ENCODE measurements around the gene CMSS1.

Gene CMSS1

DNA sequence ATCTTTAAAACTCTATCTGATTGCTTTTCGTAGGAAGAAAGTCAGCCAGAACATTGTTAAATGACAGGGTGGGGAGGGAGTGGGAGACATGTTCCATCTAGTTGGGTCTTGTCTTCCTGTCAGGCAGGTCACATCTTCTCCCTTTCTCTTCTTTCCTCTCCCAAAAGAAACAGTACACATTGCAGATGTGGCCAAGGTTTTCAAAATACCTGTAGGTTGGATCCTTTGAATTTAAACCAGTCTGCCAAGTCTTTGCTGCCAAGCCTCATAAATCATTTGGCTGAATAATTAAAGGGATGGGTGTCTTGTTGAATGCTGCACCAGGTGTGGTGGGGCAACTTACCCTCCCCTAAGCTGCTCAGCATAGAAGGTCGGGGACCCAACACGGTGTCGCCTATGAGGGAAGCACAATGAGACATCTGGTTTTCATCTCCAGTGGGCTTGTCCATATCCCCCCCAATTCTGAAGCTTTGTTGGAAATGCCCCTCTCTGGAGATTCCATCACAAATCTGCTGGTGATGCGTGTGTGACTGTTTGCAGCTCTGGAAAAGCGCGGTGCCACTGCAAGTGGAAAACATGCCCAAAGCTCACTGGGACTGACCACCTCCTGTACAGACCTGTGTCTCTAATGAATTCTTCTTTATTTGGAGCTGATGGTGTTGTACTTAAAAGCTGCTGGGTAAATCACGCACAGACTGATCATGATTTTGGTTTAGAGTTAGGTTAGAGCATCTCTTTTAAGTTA, 184.0 kb downstream of the CMSS1 start:
- no peak for DNase-seq

DNA sequence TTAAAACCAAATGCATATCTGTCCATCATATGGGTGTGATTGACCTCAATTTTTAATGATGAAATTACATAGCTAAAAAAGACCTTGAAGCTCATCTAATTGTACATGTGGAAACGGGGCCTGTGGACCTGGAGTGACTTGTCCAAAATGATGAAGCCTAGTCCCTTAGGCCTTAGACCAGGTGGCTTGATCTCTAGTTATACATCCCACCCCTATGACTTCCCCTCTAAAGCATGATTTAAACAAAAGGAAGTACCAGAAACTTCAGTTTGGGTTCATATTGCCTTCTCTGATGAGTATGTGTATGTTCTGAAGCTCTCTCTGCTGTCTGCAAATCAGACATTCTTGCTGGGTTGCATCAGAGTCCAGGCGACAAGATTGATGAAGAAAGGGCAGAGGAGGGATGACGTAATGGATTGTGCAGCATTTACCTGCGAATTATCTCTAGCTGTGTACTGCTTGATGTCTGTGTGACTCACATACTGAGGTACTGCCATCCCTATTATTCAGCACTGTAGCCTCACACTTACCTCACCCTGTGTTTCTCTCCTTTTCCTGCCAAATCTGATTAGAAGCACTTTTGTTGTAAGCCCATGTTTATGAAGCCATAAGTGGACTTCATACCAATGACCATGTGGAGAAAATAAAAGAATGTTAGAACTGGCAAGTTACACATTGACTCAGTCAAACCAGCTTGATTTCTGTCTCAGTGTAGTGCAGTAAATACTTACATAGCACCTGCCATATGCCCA, 185.1 kb downstream of the CMSS1 start:
- DNase-seq = no peak

DNA sequence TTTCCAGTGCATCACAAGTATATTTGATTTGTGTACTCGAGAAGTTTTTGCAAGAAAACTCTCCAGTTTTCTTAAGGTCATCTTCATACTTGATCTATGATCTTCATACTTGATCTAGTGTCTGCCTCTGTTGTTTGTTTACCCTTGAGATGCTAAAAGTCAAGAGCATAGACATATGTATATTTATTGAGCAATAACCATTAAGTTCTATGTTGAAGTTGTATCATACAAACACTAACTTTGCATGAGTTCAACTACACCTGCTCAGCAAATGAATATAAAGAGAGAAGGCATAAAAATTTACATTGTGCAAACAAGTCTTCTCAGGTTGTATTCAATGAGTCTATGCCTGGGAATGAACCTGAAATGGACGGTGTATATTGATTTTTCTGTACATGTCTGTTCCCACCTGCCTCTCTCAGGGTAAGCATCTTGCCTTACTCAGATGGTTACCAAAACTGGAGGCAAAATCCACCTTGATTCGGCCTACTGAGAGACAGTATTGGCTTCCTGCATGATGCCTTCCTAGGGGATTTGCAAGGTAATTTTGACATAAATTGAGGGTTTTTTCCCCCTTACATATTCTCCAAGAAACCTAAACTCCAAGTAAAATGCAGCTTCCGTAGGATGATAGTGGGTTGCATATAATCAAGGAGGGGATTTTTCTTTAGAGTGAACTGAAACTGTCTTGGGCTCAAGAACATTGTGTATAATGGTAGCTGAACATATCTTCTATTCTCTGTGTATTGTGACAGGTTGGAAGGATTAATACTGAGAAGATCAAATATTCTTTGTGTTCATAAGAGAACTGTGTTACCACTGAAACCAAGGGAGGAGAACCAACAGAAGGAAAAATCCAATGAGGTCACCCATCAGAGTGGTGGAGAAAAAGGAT, 186.2 kb downstream of the CMSS1 start:
- DNase-seq = no peak

DNA sequence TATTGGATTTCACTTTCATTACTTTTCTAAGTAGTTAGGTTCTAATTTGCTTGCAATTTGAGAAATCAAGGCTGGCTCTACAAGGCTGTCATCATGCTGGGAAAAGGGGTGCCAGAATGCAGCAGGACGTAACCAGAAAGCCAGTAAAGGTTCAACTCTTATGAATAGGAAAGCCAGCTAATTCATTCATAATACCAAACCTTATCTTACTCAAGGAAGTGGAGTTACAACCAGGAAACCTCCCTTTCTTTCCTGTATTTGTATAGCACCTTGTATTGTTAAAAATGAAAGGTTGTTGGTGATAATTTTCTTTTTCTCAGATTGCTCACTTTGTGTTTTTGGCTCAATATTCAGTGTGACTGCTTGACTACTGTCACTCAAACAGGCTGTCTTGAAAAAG, 187.3 kb downstream of the CMSS1 start:
- no peak for DNase-seq

DNA sequence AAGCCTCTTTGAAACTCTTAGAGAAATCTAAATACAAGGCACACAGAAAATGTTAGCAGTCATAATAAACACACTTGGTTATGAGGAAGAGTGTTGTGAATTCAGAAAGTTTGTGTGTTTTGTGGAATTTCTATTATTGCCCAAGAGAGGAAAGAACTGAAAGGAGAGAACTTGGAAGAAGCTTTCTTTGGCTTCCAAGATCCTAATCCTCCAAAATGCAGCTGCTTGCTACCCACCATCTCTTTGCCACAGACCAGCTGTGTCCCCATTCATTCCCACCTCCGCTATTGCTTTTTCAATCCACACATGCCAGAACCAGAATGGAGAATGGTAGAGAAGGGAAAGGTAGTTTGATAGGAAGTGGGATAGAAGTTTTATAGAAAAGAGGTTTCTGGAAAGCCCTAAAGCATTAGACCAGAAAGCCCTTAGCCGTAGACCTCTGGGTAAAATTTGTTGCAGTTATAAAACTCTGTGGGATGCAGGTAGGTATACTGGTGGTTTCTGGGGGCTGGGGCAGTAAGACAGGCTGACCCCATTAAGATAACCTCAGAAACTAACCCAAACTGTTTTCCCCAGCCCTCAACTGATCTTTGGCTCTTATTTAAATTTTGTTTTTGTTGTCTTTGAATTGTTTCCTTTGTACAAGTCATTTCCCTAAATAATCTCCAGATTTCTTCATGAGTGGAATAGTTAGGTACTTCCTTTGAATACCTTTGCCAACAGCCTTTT, 188.2 kb downstream of the CMSS1 start:
- DNase-seq = no peak

DNA sequence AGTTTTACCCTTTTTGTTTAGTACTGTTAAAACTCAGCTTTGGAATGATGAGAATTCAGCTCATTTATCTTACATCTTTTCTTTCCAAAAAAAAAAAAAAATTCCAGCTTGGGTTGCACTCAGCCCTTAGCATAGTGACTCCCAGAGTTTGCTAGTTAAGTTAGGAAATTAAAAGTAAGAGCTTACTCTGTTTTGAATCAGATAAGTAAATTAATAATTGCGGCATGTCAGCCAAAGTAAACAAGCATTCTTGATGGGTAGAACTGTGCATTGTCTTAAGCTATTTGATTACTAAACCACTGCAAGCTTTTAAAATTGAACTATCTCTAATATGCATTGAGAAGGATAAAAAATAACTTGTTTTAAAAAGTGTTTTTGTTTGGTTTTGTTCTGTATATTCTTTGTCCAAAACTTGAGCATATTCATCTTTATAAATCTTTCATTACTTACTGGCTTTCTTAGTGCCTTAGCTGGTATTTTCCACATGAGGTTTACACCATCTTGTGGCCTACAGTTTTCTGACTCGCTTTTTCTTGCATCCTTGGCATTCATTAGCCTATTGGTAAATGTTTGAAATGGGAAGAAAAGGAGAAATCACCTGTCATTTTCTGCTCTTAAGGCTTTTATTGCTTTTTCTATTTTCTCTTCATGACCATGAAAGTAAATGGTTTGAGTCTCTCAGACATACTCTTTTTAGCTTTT, 189.1 kb downstream of the CMSS1 start:
- DNase-seq = no peak

DNA sequence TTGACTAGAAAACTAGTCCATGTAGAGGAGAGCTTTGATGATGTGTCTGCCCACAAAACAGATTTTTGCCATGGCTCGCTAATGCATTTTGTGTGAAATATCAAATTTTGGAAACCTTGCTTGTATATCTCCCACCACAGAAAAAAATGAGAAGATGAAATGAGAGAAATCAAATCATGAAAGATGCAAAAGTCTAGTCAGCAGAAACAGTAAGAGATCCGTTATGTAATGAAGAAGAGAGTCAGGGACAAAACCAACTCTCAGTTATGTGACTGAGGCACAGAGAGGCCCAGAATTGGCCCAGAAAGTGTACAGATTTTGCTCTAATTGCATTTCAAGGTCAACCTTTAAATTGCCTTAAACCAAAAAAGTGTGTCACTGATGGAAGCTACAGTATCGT, 189.7 kb downstream of the CMSS1 start:
- DNase-seq = no peak

DNA sequence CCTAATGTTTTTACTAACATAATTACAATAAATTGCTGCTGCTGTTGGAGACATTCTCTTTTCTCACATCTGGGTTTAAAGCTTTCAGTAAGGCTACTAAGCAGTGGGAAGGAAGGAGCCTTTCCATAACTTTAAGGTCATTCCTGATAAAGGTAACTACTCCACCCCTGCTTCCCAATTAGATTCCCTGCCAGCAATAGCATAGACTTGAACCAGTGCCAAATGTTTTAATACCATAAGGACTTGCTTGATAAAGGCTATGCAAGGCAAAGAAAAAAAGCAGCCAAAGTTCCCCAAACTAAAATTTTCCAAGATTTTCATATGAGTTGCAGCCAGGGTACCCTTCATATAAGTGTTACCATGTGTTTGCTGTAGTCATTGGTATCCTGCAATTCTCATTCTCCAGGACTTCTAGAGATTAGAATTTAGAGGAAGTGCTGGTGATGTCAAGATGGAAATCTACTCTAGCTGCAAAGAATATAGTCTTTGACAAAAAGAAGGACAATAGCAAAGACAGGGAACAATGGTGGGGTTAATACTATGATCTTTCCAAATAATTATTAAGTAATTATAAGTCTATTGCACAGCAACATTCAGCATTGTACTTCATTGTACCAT, 190.5 kb downstream of the CMSS1 start:
- no peak for DNase-seq

DNA sequence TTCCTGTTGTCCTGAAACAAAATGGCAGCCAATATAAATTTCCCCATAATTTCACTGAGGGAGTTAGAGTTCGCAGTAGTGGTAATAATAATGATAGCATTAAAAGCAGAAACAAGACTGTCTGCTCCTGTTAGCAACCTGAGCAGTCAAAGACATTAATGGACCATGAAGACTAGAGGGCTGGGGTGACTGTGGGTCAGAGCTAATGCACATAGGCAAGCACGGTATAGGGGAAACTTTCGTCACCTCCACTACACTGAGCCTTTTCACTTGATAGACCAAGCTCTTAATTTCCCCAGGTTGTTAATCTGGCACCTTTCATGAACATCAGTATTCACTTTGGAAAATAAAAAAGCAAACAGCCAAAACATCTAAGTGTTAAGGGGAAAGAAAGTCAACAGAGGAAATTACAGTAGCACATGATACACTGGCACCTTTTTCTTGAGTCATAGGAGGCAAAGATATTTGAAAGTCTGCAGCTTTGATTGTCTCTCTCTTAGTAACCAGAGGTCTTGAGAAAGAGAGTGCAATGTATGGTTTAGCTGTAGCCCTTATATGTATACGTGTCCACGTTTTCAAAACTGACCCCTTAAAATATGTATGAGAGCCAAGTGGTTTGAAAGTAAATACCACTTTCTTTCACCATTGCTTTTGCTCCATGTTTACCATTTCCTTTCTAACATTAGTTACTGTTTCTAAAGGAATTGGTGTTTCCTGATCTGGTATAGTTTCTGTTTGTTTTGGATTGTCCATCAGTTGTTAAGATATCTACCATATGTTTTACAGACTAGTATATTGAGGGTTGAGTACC, 191.8 kb downstream of the CMSS1 start:
- DNase-seq = no peak

DNA sequence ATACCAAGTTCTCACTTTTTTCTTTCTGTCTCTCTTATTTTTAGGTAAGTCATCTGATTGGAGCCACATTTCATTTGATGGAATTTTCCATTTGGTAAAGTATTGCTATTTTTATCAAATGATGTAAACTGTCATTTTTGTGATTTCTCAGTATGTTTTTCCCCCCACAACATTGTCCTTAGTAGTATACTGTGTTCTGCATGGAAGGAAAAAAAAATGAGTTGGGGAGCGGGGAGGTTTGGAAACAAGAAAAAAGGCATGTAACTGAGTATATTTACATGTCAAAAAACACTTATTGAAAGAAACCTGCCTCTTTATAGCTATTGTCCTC, 192.4 kb downstream of the CMSS1 start:
- no peak for DNase-seq

DNA sequence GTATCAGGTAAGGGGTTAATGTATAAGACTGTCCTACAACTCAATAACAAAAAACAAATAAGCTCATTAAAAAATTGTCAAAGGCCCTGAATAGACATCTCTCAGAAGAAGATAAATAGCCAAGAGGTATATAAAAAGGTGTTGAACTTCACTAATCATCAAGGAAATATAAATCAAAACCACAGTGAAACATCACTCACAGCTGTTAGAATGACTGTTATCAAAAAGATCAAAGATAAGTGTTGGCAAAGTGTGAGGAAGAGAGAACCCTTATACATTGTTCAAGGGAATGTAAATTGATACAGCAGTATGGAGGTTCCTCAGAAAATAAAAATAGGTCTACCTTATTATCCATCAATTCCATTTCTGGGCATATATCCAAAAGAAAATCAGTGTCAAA, 201.1 kb downstream of the CMSS1 start:
- no peak for DNase-seq

DNA sequence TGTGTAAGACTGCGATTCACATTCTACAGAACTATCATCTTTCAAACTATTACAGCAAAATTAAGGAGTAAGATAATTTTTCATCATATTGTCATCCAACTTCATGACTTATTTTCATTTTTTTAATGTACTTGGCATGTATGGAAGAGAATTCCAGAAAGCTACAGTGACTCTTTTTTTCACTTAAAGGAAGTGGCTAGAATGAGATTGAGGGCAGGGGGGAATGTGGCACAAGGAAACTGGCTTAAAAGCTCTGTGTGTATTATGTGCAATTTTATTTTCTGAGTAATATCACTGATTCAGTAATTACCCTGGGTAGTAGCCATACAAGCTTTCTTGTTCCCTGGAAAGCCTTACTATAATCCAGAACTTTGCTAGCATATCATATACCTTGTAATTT, 202.1 kb downstream of the CMSS1 start:
- no peak for DNase-seq

DNA sequence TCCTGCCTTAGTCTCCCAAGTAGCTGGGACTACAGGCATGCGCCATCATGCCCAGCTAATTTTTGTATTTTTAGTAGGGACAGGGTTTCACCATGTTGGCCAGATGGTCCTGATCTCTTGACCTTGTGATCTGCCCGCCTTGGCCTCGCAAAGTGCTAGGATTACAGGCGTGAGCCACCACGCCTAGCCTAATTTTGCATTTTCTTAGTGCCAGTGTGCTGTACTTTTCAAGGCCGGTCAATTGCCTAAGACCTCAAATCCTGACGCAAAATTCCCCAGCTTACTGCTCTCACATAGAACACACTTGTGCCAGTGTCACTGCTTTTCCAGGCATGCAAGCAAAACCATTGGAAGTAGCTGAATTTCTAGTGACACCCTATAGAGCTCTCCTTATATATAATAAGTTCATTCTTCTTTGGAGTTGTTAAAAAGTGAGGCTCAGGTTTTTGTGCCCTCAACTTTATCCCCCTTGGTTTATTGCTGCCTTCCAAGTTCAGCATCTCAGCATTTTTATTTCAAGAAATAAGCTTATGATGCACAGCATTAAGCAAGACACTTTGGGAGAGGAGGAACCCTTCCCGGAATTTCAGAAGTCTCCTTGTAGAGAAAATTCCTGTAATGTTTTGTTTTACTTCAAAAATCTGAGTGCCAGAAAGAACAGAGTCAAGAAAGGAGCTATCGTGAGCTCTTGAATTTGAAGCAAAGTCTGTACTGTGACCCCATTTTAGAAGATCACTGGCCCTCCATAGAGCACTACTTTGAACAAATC, 203.4 kb downstream of the CMSS1 start:
- no peak for DNase-seq

DNA sequence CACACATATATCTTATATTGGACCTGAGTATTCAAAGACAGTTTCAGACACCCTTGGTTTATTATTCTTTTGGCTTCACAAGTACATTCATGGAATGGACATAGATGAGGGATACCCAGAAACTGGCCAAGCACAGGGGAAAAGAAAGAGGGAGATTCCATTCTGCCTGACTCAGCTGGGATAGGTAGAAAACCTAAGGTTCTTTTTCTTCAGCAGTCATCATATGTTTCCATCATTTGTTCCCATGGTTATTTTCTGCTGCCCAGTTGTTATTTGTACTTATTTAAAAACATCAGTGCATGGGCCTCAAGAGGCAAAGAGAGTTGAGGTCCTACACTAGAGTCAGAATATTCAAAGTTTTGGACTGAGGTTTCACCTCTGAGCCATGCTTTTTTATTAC, 204.8 kb downstream of the CMSS1 start:
- no peak for DNase-seq

DNA sequence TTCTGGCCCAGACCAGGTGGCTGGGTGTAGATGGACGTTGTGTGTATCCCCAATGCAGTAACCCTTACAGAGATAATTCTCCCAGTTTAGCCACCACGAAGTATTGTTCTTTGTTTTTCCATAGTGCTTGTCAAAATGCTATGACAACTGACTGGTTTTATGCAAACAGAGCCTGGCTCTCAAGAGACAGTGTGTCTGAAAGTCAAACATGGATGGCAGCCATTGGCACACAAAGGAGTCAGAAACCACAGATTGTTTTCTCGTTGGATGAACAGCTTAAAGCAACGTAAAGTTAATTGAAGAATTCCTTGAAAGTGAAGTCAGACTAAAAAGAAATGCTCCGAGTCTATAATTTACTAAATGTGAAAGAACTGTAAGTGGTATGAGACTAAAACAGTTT, 205.5 kb downstream of the CMSS1 start:
- DNase-seq = no peak

DNA sequence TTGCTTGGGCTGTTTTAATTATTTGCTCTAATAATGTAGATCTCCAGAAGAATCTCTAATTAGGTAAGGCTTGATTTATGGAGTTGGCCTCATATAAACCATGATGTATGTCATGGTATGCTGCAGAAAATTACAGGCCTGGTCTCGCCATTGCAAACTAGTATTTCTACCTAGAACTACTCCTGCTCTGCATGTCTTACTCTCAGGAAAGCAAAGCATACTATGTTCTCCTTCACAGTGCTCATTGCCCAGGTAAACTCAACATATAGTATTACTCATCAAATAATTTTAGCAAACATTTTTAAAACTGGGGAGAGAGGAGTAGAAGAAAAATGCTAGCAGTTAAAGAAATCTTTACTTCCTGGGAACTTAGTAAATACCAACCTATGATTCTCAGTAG, 205.9 kb downstream of the CMSS1 start:
- DNase-seq = no peak

DNA sequence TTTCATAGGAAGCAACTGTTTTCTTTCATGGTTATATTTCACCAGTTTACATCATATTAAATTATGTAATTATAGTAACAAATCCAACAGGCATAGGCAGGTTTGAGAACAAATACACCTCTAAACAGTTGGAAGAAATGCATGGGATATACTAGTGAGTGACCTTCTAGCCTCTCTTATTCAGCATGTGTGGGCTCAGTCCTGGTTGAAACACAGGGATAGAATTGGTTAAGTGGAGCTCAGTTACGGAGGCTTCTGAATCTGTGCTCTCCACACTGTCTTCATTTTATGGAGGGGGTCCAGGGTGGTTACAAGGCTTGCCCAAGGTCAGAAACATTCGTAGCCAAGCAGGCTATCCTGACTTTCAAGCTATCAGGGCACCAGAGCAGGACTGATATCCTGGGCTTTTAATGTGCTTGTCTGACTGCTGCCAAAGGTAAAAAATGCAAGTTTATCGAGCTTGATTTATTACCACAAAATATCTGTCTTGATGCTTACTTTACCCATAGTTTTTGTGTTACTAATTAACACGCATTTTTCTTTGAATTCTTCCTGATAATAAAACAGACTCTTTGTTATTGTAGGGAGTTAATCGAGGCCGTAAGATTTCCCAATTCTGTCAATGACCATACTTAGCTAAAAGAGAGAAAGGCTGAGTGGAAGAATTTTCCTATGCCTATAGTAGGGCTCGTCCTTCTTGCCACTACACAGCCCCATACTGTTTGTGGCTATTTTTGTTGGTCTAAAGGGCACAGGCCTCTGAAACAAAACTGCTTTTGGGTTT, 207.1 kb downstream of the CMSS1 start:
- DNase-seq = no peak

DNA sequence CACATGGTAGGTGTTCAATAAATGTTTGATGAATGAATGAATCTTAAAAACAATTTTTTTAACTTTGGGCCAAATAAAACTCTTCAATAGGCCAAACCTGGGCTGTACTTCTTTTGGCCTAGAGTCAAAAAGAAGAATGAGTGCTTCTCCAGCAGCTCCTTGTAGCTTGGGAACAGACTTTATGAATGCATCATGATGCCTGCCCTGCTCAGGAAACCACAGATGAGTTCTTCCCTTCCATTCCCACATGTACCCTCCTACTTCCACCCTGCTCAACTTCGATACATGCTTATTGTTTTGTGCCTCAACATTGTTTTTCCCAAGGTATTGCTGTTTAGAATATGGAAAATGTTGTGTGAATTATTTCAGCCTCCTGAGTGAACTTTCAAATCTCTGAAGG, 209.7 kb downstream of the CMSS1 start:
- DNase-seq = no peak

DNA sequence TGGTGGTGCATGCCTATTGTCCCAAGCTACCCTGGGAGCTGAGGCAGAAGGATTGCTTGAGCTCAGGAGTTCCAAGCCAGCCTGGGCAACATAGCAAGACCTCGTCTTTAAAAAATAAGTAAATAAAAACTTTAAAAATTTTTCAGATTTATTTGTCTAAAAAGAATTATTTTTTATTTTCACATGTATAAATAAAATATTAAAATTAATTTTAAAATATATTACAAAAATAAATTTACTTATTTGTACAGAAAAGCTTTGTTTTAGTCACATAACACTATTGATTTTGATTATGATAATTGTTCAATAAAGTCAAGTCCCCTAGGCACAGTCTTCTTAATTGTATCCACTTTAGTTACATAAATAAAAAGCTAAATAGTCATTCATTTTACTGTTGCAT, 211.4 kb downstream of the CMSS1 start:
- no peak for DNase-seq
